ENCODE measurements around the gene RBM47. TPM values are rescaled to one million over a fixed set of nuclear protein-coding genes. Genes with fewer than 3 reads are reported as not detected.

Gene RBM47
- total and polyA plus RNA-seq, 2 experiments from 2014 or later = 35.6 to 139 TPM

- DNase-seq (ENCODE audit: low spot score) = no peak
- Mint-ChIP-seq H3K9me3 (no peaks in the 10 kb centered on the region), H3K27ac (no peak overlapping the region), H3K4me3 (no peak overlapping the region), H3K4me1 (peaks cover 25% of the 10 kb centered on the region), H3K36me3 (ENCODE audit: low read depth) (peaks cover 9% of the 10 kb centered on the region; the same call in 2 of the 3 replicates), H3K27me3 (ENCODE audit: insufficient read depth, low read depth, poor library complexity) (no peaks in the 10 kb centered on the region)
- Histone ChIP-seq H3F3A (replicated peaks; ENCODE audit: low read depth) (no peaks in the 10 kb centered on the region), H3K36me3 (ENCODE audit: insufficient read depth) (no peaks in the 10 kb centered on the region), H3K27me3 (ENCODE audit: insufficient read depth) (no peaks in the 10 kb centered on the region), H3K79me2 (replicated peaks; ENCODE audit: insufficient read depth) (peaks cover 18% of the 10 kb centered on the region), H3K4me3 (no peak overlapping the region), H3K4me1 (ENCODE audit: insufficient read depth) (no peaks in the 10 kb centered on the region), H3K9me2 (ENCODE audit: insufficient read depth) (no peaks in the 10 kb centered on the region), H3K4me2 (no peak overlapping the region), H2AFZ (no peak overlapping the region), H4K20me1 (replicated peaks; ENCODE audit: insufficient read depth) (peaks cover 4% of the 10 kb centered on the region), H3K27ac (ENCODE audit: low read depth) (no peak overlapping the region)
- ATAC-seq = no peak
- TF ChIP-seq ZNF331 (CRISPR knock-in tag; IDR thresholded peaks at IDR 0.05; ENCODE audit: low read depth) (no peak), JUNB (IDR thresholded peaks at IDR 0.05; ENCODE audit: unreplicated experiment) (no peak), CREB1 (CRISPR knock-in tag; IDR thresholded peaks at IDR 0.05; ENCODE audit: low read depth) (no peak), NANOG (IDR thresholded peaks at IDR 0.05; ENCODE audit: borderline replicate concordance) (no peak), EZH2phosphoT487 (IDR thresholded peaks at IDR 0.05; ENCODE audit: unreplicated experiment) (no peak), ZNF114 (CRISPR knock-in tag; IDR thresholded peaks at IDR 0.05) (no peak), STAT1 (IDR thresholded peaks at IDR 0.05; ENCODE audit: unreplicated experiment) (no peak), EZH2 (IDR thresholded peaks at IDR 0.05; ENCODE audit: low read depth, unreplicated experiment) (no peak), POLR2AphosphoS5 (IDR thresholded peaks at IDR 0.05; ENCODE audit: low read depth) (no peak)
- TF ChIP-seq, protein P1, sequence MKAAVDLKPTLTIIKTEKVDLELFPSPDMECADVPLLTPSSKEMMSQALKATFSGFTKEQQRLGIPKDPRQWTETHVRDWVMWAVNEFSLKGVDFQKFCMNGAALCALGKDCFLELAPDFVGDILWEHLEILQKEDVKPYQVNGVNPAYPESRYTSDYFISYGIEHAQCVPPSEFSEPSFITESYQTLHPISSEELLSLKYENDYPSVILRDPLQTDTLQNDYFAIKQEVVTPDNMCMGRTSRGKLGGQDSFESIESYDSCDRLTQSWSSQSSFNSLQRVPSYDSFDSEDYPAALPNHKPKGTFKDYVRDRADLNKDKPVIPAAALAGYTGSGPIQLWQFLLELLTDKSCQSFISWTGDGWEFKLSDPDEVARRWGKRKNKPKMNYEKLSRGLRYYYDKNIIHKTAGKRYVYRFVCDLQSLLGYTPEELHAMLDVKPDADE (IDR thresholded peaks at IDR 0.05) = no peak
- TF ChIP-seq, protein P2, sequence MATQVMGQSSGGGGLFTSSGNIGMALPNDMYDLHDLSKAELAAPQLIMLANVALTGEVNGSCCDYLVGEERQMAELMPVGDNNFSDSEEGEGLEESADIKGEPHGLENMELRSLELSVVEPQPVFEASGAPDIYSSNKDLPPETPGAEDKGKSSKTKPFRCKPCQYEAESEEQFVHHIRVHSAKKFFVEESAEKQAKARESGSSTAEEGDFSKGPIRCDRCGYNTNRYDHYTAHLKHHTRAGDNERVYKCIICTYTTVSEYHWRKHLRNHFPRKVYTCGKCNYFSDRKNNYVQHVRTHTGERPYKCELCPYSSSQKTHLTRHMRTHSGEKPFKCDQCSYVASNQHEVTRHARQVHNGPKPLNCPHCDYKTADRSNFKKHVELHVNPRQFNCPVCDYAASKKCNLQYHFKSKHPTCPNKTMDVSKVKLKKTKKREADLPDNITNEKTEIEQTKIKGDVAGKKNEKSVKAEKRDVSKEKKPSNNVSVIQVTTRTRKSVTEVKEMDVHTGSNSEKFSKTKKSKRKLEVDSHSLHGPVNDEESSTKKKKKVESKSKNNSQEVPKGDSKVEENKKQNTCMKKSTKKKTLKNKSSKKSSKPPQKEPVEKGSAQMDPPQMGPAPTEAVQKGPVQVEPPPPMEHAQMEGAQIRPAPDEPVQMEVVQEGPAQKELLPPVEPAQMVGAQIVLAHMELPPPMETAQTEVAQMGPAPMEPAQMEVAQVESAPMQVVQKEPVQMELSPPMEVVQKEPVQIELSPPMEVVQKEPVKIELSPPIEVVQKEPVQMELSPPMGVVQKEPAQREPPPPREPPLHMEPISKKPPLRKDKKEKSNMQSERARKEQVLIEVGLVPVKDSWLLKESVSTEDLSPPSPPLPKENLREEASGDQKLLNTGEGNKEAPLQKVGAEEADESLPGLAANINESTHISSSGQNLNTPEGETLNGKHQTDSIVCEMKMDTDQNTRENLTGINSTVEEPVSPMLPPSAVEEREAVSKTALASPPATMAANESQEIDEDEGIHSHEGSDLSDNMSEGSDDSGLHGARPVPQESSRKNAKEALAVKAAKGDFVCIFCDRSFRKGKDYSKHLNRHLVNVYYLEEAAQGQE (IDR thresholded peaks at IDR 0.05; ENCODE audit: unreplicated experiment) = no peak
- TF ChIP-seq, protein P3, sequence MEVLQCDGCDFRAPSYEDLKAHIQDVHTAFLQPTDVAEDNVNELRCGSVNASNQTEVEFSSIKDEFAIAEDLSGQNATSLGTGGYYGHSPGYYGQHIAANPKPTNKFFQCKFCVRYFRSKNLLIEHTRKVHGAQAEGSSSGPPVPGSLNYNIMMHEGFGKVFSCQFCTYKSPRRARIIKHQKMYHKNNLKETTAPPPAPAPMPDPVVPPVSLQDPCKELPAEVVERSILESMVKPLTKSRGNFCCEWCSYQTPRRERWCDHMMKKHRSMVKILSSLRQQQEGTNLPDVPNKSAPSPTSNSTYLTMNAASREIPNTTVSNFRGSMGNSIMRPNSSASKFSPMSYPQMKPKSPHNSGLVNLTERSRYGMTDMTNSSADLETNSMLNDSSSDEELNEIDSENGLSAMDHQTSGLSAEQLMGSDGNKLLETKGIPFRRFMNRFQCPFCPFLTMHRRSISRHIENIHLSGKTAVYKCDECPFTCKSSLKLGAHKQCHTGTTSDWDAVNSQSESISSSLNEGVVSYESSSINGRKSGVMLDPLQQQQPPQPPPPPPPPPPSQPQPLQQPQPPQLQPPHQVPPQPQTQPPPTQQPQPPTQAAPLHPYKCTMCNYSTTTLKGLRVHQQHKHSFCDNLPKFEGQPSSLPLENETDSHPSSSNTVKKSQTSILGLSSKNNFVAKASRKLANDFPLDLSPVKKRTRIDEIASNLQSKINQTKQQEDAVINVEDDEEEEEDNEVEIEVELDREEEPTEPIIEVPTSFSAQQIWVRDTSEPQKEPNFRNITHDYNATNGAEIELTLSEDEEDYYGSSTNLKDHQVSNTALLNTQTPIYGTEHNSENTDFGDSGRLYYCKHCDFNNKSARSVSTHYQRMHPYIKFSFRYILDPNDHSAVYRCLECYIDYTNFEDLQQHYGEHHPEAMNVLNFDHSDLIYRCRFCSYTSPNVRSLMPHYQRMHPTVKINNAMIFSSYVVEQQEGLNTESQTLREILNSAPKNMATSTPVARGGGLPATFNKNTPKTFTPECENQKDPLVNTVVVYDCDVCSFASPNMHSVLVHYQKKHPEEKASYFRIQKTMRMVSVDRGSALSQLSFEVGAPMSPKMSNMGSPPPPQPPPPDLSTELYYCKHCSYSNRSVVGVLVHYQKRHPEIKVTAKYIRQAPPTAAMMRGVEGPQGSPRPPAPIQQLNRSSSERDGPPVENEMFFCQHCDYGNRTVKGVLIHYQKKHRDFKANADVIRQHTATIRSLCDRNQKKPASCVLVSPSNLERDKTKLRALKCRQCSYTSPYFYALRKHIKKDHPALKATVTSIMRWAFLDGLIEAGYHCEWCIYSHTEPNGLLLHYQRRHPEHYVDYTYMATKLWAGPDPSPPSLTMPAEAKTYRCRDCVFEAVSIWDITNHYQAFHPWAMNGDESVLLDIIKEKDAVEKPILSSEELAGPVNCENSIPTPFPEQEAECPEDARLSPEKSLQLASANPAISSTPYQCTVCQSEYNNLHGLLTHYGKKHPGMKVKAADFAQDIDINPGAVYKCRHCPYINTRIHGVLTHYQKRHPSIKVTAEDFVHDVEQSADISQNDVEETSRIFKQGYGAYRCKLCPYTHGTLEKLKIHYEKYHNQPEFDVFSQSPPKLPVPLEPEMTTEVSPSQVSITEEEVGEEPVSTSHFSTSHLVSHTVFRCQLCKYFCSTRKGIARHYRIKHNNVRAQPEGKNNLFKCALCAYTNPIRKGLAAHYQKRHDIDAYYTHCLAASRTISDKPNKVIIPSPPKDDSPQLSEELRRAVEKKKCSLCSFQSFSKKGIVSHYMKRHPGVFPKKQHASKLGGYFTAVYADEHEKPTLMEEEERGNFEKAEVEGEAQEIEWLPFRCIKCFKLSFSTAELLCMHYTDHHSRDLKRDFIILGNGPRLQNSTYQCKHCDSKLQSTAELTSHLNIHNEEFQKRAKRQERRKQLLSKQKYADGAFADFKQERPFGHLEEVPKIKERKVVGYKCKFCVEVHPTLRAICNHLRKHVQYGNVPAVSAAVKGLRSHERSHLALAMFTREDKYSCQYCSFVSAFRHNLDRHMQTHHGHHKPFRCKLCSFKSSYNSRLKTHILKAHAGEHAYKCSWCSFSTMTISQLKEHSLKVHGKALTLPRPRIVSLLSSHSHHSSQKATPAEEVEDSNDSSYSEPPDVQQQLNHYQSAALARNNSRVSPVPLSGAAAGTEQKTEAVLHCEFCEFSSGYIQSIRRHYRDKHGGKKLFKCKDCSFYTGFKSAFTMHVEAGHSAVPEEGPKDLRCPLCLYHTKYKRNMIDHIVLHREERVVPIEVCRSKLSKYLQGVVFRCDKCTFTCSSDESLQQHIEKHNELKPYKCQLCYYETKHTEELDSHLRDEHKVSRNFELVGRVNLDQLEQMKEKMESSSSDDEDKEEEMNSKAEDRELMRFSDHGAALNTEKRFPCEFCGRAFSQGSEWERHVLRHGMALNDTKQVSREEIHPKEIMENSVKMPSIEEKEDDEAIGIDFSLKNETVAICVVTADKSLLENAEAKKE (CRISPR knock-in tag; IDR thresholded peaks at IDR 0.05) = no peak
- TF ChIP-seq, protein P4, sequence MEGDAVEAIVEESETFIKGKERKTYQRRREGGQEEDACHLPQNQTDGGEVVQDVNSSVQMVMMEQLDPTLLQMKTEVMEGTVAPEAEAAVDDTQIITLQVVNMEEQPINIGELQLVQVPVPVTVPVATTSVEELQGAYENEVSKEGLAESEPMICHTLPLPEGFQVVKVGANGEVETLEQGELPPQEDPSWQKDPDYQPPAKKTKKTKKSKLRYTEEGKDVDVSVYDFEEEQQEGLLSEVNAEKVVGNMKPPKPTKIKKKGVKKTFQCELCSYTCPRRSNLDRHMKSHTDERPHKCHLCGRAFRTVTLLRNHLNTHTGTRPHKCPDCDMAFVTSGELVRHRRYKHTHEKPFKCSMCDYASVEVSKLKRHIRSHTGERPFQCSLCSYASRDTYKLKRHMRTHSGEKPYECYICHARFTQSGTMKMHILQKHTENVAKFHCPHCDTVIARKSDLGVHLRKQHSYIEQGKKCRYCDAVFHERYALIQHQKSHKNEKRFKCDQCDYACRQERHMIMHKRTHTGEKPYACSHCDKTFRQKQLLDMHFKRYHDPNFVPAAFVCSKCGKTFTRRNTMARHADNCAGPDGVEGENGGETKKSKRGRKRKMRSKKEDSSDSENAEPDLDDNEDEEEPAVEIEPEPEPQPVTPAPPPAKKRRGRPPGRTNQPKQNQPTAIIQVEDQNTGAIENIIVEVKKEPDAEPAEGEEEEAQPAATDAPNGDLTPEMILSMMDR (conservative IDR thresholded peaks at IDR 0.05; ENCODE audit: low read depth in 2 of 2) = no peak
Observed at GRCh38 chr4:40458683-40459082, 171.0 kb downstream of the RBM47 start.

Data from GM23338 (cell line).